ENCODE measurements around the gene CDC42.

CDC42 gene

GRCh38 chr1:22117238-22117637, 64.7 kb downstream of the CDC42 start:
- no peak for DNase-seq (ENCODE audit: extremely low spot score)
- no peak for TF ChIP-seq CTCF (IDR thresholded peaks at IDR 0.05; ENCODE audit: control extremely low read depth, extremely low read depth, low read depth, missing control alignments)
- ChIA-PET CTCF (interaction anchor here (0.8 to 2.2 kb wide), 5 partner anchors 10 to 299 kb away, joined by 3 to 16 read pairs (median 3); no protein-coding TSS in a partner anchor), POLR2A (no interaction called here)

GRCh38 chr1:22117851-22118250, 65.3 kb downstream of the CDC42 start:
- no peak for DNase-seq (ENCODE audit: extremely low spot score)
- no peak for TF ChIP-seq CTCF (IDR thresholded peaks at IDR 0.05; ENCODE audit: control extremely low read depth, extremely low read depth, low read depth, missing control alignments)
- ChIA-PET POLR2A (no interaction called here), CTCF (interaction anchor here (0.8 to 2.2 kb wide), 6 partner anchors 10 to 298 kb away, joined by 3 to 16 read pairs (median 4); no protein-coding TSS in a partner anchor)

GRCh38 chr1:22118291-22118992, 65.9 kb downstream of the CDC42 start:
- ChIA-PET POLR2A (no interaction called here), CTCF (interaction anchor here (1.2 to 2.2 kb wide), 4 partner anchors 13 to 298 kb away, joined by 3 to 16 read pairs (median 5); no protein-coding TSS in a partner anchor)
- TF ChIP-seq CTCF (IDR thresholded peaks at IDR 0.05; ENCODE audit: control extremely low read depth, extremely low read depth, low read depth, missing control alignments): no peak
- no peak for DNase-seq (ENCODE audit: extremely low spot score)

- DNase-seq (ENCODE audit: extremely low spot score): no peak
- POLR2A ChIA-PET: no interaction called here
- CTCF ChIA-PET: no interaction called here
- no peak for TF ChIP-seq CTCF (IDR thresholded peaks at IDR 0.05; ENCODE audit: control extremely low read depth, extremely low read depth, low read depth, missing control alignments)
Observed at GRCh38 chr1:22119626-22120468, 67.3 kb downstream of the CDC42 start.

DNA sequence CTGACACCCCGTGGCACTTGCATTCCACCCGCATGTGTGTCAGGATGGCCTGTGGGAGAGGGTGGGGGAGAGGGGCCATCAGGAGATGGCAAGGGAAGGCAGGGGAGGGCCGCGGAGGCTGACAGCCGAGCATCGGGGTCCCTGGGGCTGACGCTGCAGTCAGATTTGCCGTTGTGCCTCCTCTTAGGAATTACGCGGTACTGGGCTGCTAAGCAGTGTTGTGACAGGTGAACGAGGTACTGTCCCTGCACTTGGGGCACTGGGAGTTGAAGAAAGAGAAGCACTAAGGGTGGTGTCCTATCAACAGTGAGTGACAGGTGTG, 67.9 kb downstream of the CDC42 start:
- TF ChIP-seq CTCF (IDR thresholded peaks at IDR 0.05; ENCODE audit: control extremely low read depth, extremely low read depth, low read depth, missing control alignments): no peak
- POLR2A ChIA-PET: no interaction called here
- CTCF ChIA-PET: no interaction called here
- no peak for DNase-seq (ENCODE audit: extremely low spot score)

GRCh38 chr1:22121421-22121911, 69.0 kb downstream of the CDC42 start:
- no peak for DNase-seq (ENCODE audit: extremely low spot score)
- no peak for TF ChIP-seq CTCF (IDR thresholded peaks at IDR 0.05; ENCODE audit: control extremely low read depth, extremely low read depth, low read depth, missing control alignments)
- CTCF ChIA-PET: interaction anchor here (1.0 to 2.6 kb wide), 4 partner anchors 9 to 295 kb away, joined by 3 to 11 read pairs (median 4); no protein-coding TSS in a partner anchor
- POLR2A ChIA-PET: no interaction called here
